MM.1S (cell line): Measurements from ENCODE around the gene GNG12.

ENCODE experiments used
- EZH2 ChIP-seq: fragments of 300-600 bp; sonication (generic); optimal IDR thresholded peaks from 2 replicates; pipeline ENCODE3; 2017; ENCODE audit warnings: low read depth, mild to moderate bottlenecking, antibody characterized with exemption, low read length, mixed read lengths
- TF ChIP-seq, protein P1 (sequence below): fragments of 300-600 bp; sonication (generic); IDR thresholded peaks from 2 replicates; pipeline ENCODE4 v1.5.1; 2016; ENCODE audit warnings: antibody characterized with exemption, low read length, mixed read lengths

DNA sequence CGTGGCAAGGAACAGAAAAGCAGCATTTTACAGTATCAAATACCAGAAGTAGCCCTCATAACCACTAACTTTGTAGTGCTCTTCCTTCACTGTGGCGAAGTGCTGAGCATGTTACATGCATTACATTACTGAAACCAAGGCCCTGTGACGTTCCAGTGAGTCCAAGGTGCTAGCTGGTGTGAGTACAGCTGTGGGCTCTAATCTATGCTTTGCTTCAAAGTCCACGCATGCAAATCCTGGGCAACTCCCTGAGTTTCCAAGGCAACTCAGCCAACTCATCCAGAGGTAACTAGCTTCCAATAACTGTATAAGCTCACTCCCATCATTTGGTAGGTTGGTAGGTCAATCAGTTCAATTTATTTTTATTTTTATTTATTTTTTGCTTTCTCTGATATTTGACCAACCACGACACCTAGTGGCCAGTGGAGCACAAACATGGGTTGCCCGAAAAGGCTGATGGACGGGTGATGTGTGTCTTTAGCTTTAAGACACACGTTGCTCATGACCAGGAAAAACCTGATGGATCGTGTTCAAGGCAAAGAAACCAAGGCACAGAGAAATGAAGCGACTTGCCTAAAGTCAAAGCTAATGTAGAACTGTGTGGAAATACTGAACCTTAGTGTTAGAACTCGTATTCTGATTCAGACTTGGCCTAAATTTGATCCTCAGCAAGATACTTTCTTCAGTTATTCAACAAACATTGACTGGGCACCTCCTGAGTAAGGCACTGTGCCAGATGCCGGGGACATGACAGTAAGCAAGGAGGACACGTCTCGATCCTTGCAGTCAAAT is 73.0 kb downstream of the GNG12 start:
- TF ChIP-seq EZH2, result no peak
- TF ChIP-seq, protein P1, sequence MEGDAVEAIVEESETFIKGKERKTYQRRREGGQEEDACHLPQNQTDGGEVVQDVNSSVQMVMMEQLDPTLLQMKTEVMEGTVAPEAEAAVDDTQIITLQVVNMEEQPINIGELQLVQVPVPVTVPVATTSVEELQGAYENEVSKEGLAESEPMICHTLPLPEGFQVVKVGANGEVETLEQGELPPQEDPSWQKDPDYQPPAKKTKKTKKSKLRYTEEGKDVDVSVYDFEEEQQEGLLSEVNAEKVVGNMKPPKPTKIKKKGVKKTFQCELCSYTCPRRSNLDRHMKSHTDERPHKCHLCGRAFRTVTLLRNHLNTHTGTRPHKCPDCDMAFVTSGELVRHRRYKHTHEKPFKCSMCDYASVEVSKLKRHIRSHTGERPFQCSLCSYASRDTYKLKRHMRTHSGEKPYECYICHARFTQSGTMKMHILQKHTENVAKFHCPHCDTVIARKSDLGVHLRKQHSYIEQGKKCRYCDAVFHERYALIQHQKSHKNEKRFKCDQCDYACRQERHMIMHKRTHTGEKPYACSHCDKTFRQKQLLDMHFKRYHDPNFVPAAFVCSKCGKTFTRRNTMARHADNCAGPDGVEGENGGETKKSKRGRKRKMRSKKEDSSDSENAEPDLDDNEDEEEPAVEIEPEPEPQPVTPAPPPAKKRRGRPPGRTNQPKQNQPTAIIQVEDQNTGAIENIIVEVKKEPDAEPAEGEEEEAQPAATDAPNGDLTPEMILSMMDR, result peak; percentile 75
